Neutrophil (primary cell): ENCODE measurements around the gene SND1.

ENCODE experiments used
- H3K27ac ChIP-seq: fragments of 200-600 bp; sonication (generic); 2 replicates; pipeline ENCODE4 v1.5.1; 2016; ENCODE audit warnings: mild to moderate bottlenecking, moderate library complexity
- H3K27me3 ChIP-seq: fragments of 200-600 bp; sonication (generic); 2 replicates; pipeline ENCODE4 v1.6.0; 2016; ENCODE audit warnings: mild to moderate bottlenecking
- H3K36me3 ChIP-seq: fragments of 200-600 bp; sonication (generic); 2 replicates; pipeline ENCODE4 v1.5.1; 2017
- H3K4me1 ChIP-seq, 2 experiments: fragments of 200-600 bp in 1 of 2; sonication (generic) in 1 of 2; 1 replicate in 1 of 2; 2 replicates in 1 of 2; pipeline versions ENCODE4 v1.5.1 to v1.6.1; 2013 to 2016; ENCODE audit warnings: low read depth in 1 of 2, low read length in 1 of 2, mild to moderate bottlenecking in 1 of 2, moderate library complexity in 1 of 2; ENCODE audit not compliant: control insufficient read depth in 1 of 2, insufficient read depth in 1 of 2
- H3K4me3 ChIP-seq, 2 experiments: fragments of 200-600 bp in 1 of 2; sonication (generic) in 1 of 2; 1 replicate in 1 of 2; 2 replicates in 1 of 2; pipeline ENCODE4 v1.5.1; 2013 to 2016; ENCODE audit warnings: low read depth in 1 of 2, low read length in 1 of 2, mild to moderate bottlenecking in 1 of 2, moderate library complexity in 1 of 2
- H3K9me3 ChIP-seq: fragments of 200-600 bp; sonication (generic); 2 replicates; pipeline ENCODE4 v1.5.1; 2016
- CTCF ChIP-seq: fragments of 200-600 bp; sonication (generic); IDR thresholded peaks from 2 replicates; pipeline ENCODE4 v1.5.1; 2016; ENCODE audit warnings: antibody characterized with exemption

Gene SND1

DNA sequence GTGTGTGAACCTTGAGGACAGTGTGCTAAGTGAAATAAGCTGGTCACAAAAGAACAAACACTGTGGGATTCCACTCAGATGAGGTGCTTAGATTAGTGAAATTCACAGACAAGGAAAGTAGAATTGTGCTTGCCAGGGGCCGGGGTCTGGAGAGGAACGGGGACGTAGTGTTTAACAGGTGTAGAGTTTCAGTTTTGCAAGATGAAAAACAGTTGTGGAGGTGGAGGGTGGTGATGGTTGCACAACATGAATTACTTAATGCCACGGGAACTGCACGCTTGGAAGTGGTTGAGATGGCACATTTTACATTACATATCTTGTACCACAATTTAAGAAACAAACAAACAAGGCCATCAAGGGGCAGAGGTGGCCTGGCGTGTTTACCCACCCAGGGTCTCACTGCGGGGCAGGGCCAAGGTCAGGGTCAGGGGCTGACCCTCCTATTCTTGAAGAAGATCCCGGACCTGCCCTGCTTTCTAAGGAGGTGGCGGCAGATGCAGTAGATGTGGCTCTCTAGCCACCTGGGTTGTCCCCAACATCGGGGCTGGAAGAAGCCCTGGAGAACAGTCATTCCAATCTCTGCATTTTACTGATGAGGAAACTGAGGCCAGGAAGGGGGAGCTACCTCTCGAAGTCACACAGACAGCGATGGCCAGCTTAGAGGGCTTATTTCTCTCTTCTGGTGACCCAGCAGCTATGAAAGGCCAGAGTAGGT is 470.7 kb downstream of the SND1 start:
- peak overlapping the region; percentile 80 for H3K27ac ChIP-seq
- H3K27me3 ChIP-seq, result no peaks in the 10 kb centered on the region
- H3K4me3 ChIP-seq, result peak overlapping the region; percentile 35 to 40
- no peaks in the 10 kb centered on the region for H3K9me3 ChIP-seq
- no peaks in the 10 kb centered on the region for H3K36me3 ChIP-seq
- H3K4me1 ChIP-seq, result peaks cover 35 to 37% of the 10 kb centered on the region in 2 experiments
- no peak for TF ChIP-seq CTCF

- peak overlapping the region in 1 of 2 experiments; percentile 40 for H3K4me3 ChIP-seq
- no peaks in the 10 kb centered on the region for H3K36me3 ChIP-seq
Observed at GRCh38 chr7:128123291-128124037, 471.5 kb downstream of the SND1 start.

DNA sequence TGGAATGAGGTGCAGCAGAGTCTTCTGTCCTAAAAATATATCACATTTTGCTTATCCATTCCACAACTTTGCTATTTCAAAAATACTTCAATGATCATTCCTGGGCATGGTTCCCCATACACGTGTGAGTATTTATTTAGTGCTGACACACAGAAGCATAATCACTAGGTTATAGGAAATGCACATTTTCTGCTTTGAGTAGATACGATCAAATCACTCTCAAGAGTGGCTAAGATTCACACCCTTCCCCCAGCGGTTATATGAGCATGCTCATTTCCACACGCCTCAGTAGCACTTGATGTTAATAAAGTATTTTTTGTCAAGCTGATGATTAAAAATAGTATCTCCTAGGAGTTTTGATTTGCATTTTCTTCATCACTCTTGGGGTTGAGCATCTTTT is 472.8 kb downstream of the SND1 start:
- Histone ChIP-seq H3K27ac (no peak overlapping the region), H3K4me1 (peaks cover 44 to 45% of the 10 kb centered on the region in 2 experiments), H3K27me3 (no peaks in the 10 kb centered on the region), H3K4me3 (no peak overlapping the region), H3K36me3 (no peaks in the 10 kb centered on the region), H3K9me3 (no peaks in the 10 kb centered on the region)
- TF ChIP-seq CTCF, result no peak

More at GRCh38 chr7:128123291-128124037, 471.5 kb downstream of the SND1 start:
- Histone ChIP-seq H3K27ac (peak overlapping the region; percentile 80), H3K27me3 (no peaks in the 10 kb centered on the region), H3K4me1 (peaks cover 35 to 37% of the 10 kb centered on the region in 2 experiments), H3K9me3 (no peaks in the 10 kb centered on the region)
- TF ChIP-seq CTCF, result no peak

DNA sequence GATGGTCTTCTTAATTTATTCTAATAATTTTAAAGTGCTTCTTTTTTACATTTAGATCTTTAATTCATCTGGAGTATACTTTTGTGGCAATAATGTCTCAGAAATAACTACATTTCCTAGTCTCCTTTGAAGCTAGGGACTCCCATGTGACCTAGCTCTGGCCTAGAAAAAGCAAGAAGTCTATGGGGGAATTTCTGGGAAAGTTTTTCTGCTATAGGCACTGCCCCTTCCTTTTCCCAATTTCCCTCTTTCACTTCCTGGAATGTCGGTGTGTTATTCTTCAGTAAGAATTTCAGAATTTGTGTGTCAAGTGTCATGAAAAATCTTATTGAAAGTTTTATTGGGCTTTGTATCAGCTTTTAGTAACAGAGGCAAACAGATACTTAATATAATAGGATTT is 473.8 kb downstream of the SND1 start:
- H3K9me3 ChIP-seq, result no peaks in the 10 kb centered on the region
- H3K27me3 ChIP-seq, result no peaks in the 10 kb centered on the region
- H3K4me3 ChIP-seq, result no peak overlapping the region
- H3K36me3 ChIP-seq, result no peaks in the 10 kb centered on the region
- TF ChIP-seq CTCF, result no peak
- H3K4me1 ChIP-seq, result peaks cover 44 to 45% of the 10 kb centered on the region in 2 experiments
- no peak overlapping the region for H3K27ac ChIP-seq

DNA sequence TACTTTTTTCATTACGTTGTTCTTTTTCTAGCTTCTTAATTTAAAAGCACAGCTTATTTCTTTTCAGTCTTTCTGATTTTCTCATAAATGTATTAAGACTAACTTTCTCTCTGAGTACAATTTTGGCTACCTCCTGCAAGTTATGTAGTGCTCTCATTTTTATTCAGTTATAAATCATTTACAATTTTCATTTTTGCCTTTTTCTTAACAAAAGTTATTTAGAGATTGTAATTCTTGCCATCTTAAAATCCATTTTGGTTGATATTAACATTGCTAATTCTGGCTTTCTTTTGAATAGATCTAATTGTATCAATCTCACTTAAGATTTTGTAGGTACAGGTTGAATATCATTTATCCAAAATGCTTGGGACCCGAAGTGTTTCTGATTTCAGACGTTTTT is 476.4 kb downstream of the SND1 start:
- no peaks in the 10 kb centered on the region for H3K9me3 ChIP-seq
- no peak for TF ChIP-seq CTCF
- H3K27ac ChIP-seq, result no peak overlapping the region
- H3K27me3 ChIP-seq, result peaks cover 7% of the 10 kb centered on the region
- peaks cover 18 to 20% of the 10 kb centered on the region in 2 experiments for H3K4me1 ChIP-seq
- no peak overlapping the region for H3K4me3 ChIP-seq
- no peaks in the 10 kb centered on the region for H3K36me3 ChIP-seq
